ENCODE measurements around the gene SIPA1L3. TPM values are rescaled to one million over a fixed set of nuclear protein-coding genes. Genes with fewer than 3 reads are reported as not detected.
A peak's percentile ranks its signal among the peaks of the same experiment; 100 is the strongest.

The SIPA1L3 gene
- total and polyA plus RNA-seq, 9 of the 15 experiments (the other 6 are each of a cell fraction or from before 2014, with no cell fraction given), result 0.01 to 6.1 (median 2.5) TPM

- TF ChIP-seq MTF1 (CRISPR knock-in tag; IDR thresholded peaks at IDR 0.05; ENCODE audit: borderline replicate concordance) (no peak), MXI1 (IDR thresholded peaks at IDR 0.05; ENCODE audit: low read depth, low read length) (no peak; the same call in 1 of the 2 replicates), SREBF2 (CRISPR knock-in tag; IDR thresholded peaks at IDR 0.05) (no peak), MYBL2 (IDR thresholded peaks at IDR 0.05; ENCODE audit: low read depth) (0 out of 2 replicates have a peak, but pooled peaks have one; percentile 12), MYBL2 (CRISPR knock-in tag; IDR thresholded peaks at IDR 0.05; ENCODE audit: borderline replicate concordance) (no peak), FOXK2 (conservative IDR thresholded peaks at IDR 0.05 in 1 of 2, IDR thresholded peaks at IDR 0.05 in 1 of 2; ENCODE audit: low read depth in 2 of 2) (0 out of 4 replicates have a peak, but pooled peaks of 1 of the 2 experiments have one; percentile 23), C11orf30 (IDR thresholded peaks at IDR 0.05; ENCODE audit: low read depth) (peak; percentile 7; the same call in 1 of the 2 replicates), CUX1 (CRISPR knock-in tag; IDR thresholded peaks at IDR 0.05) (0 out of 2 replicates have a peak, but pooled peaks have one; percentile 44), HNRNPK (IDR thresholded peaks at IDR 0.05; ENCODE audit: low read depth, low read length, poor library complexity, severe bottlenecking) (no peak), ERF (CRISPR knock-in tag; IDR thresholded peaks at IDR 0.05) (no peak), MEF2D (tag; conservative IDR thresholded peaks at IDR 0.05; ENCODE audit: low read depth) (no peak), E2F8 (IDR thresholded peaks at IDR 0.05; ENCODE audit: low read depth, partially characterized antibody) (no peak), FOXP1 (CRISPR knock-in tag; IDR thresholded peaks at IDR 0.05) (no peak), HDAC6 (IDR thresholded peaks at IDR 0.05; ENCODE audit: low read depth, low read length) (no peak), KHSRP (IDR thresholded peaks at IDR 0.05) (peak; percentile 32; the same call in 1 of the 2 replicates), RBM22 (IDR thresholded peaks at IDR 0.05; ENCODE audit: low read depth, low read length, poor library complexity, severe bottlenecking) (no peak), YY1 (IDR thresholded peaks at IDR 0.05; ENCODE audit: borderline replicate concordance in 1 of 3, control insufficient read depth in 1 of 3, extremely low read depth in 1 of 3, insufficient read depth in 3 of 3, insufficient read length in 1 of 3, insufficient replicate concordance in 2 of 3, low read depth in 1 of 3, low read length in 2 of 3) (no peak), BCL6 (CRISPR knock-in tag; IDR thresholded peaks at IDR 0.05) (no peak), NFE2 (IDR thresholded peaks at IDR 0.05; ENCODE audit: low read depth) (peak; percentile 24; the same call in 1 of the 2 replicates), RBM25 (IDR thresholded peaks at IDR 0.05; ENCODE audit: low read depth, low read length, severe bottlenecking) (peak; percentile 60)
Measured at GRCh38 chr19:38122402-38123093, 215.5 kb downstream of the SIPA1L3 start (continued).

All from K562 (cell line).